ENCODE measurements around the gene NOB1.

NOB1 gene

DNA sequence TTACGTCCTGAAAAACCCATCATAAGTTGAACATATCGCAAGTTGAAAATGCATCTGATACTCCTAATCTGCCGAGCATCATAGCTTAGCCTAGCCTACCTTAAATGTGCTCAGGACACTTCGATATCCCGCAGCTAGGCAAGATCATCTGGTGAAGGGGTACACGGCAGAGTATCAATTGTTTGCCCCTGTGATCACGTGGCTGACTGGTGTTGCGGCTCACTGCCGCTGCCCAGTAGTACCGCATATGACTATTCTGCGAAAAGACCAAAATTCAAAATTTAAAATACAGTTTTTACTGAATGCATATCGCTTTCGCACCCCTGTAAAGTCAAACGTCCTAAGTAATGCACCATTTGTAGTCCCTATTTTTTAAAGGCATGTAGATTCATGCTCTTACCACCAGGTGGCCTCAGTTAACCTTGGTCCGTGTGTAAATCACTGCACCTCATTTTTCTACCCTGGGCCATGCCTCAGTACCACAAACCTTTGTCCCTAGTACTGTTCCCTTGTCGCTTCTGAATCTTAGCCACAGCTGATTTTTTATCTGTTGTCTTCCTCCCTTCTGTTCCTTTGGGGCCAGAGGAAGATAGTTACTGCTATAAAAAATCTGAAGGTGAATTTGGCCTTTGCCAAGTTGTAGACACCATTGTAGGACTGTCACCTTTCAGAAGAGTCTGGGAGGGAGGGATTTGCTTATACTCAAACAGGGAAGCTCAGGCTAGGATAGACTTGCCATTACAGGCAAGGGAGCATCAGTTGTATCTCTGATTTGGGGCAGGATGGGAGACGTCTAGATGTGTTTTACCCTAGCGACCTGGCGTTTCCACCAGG lies 41.8 kb upstream of the NOB1 start:
- TF ChIP-seq TAF1 (IDR thresholded peaks at IDR 0.05; ENCODE audit: borderline replicate concordance, insufficient read depth, low read length) (no peak), FOXP2 (optimal IDR thresholded peaks at IDR 0.05; ENCODE audit: borderline replicate concordance, extremely low read depth, extremely low read length, insufficient read depth) (no peak), POLR2AphosphoS5 (IDR thresholded peaks at IDR 0.05; ENCODE audit: low read depth, low read length) (no peak), SIN3A (IDR thresholded peaks at IDR 0.05; ENCODE audit: borderline replicate concordance, insufficient read depth, low read length) (no peak)
- TF ChIP-seq, protein P1, sequence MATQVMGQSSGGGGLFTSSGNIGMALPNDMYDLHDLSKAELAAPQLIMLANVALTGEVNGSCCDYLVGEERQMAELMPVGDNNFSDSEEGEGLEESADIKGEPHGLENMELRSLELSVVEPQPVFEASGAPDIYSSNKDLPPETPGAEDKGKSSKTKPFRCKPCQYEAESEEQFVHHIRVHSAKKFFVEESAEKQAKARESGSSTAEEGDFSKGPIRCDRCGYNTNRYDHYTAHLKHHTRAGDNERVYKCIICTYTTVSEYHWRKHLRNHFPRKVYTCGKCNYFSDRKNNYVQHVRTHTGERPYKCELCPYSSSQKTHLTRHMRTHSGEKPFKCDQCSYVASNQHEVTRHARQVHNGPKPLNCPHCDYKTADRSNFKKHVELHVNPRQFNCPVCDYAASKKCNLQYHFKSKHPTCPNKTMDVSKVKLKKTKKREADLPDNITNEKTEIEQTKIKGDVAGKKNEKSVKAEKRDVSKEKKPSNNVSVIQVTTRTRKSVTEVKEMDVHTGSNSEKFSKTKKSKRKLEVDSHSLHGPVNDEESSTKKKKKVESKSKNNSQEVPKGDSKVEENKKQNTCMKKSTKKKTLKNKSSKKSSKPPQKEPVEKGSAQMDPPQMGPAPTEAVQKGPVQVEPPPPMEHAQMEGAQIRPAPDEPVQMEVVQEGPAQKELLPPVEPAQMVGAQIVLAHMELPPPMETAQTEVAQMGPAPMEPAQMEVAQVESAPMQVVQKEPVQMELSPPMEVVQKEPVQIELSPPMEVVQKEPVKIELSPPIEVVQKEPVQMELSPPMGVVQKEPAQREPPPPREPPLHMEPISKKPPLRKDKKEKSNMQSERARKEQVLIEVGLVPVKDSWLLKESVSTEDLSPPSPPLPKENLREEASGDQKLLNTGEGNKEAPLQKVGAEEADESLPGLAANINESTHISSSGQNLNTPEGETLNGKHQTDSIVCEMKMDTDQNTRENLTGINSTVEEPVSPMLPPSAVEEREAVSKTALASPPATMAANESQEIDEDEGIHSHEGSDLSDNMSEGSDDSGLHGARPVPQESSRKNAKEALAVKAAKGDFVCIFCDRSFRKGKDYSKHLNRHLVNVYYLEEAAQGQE (IDR thresholded peaks at IDR 0.05; ENCODE audit: insufficient read depth in 1 of 2, low read depth in 2 of 2, low read length in 2 of 2), result no peak

DNA sequence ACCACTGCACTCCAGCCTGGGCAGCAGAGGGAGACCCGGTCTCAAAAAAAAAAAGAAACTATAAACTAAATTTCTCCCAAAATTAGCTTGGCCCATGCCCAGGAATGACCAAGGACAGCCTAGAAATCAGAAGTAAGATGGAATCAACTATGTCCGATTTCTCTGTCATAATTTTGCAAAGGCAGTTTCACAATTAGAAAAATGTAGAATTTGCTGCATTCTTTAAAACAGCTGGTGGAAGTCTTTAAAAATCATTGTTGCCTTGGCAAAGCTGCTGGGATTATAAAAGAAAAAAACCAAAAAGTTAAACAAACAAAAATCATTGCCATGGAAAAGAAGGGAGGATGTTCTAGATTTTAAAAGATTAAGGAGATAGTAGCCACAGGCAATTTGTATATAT lies 39.8 kb upstream of the NOB1 start:
- no peak for TF ChIP-seq POLR2AphosphoS5 (IDR thresholded peaks at IDR 0.05; ENCODE audit: low read depth, low read length)
- no peak for TF ChIP-seq SIN3A (IDR thresholded peaks at IDR 0.05; ENCODE audit: borderline replicate concordance, insufficient read depth, low read length)

DNA sequence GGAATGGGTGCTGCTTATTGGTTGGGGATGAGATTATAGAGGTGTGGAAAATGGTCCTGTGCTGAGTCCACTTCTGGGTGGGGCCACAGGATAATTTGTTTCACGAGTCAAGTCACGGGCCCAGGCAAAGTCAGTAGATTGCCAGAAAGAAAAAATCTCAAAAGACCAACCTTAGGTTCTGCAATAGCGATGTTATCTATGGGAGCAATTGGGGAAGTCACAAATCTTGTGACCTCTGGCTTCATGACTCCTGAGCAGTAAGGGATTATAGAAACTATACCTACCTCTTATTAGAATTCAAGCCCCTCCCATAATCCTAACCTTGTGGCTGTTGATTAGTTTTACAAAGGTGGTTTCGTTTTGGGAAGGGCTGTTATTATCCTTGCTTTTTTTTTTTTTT lies 38.8 kb upstream of the NOB1 start:
- no peak for TF ChIP-seq FOXP2 (optimal IDR thresholded peaks at IDR 0.05; ENCODE audit: borderline replicate concordance, extremely low read depth, extremely low read length, insufficient read depth)

DNA sequence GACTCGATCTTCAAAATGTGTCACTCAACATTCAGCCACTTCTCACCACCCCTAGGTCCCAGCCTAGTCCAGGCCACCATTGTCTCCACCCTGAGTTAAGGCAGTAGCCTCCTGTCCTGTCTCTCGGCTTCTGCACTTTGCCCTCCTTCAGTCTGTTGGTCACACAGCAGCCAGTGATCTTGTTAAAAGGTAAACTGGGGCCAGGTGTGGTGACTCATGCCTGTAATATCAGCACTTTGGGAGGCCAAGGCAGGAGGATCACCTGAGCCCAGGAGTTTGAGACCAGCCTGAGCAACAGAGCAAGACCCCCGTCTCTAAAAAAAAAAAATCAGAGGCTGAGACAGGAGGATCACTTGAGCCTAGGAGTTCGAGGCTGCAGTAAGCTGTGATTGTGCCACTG lies 33.2 kb upstream of the NOB1 start:
- TF ChIP-seq FOXP2 (optimal IDR thresholded peaks at IDR 0.05; ENCODE audit: borderline replicate concordance, extremely low read depth, extremely low read length, insufficient read depth) (no peak), POLR2AphosphoS5 (IDR thresholded peaks at IDR 0.05; ENCODE audit: low read depth, low read length) (no peak), TAF1 (IDR thresholded peaks at IDR 0.05; ENCODE audit: borderline replicate concordance, insufficient read depth, low read length) (no peak), SIN3A (IDR thresholded peaks at IDR 0.05; ENCODE audit: borderline replicate concordance, insufficient read depth, low read length) (no peak)
- TF ChIP-seq, protein P1 (IDR thresholded peaks at IDR 0.05; ENCODE audit: insufficient read depth in 1 of 2, low read depth in 2 of 2, low read length in 2 of 2), result no peak

DNA sequence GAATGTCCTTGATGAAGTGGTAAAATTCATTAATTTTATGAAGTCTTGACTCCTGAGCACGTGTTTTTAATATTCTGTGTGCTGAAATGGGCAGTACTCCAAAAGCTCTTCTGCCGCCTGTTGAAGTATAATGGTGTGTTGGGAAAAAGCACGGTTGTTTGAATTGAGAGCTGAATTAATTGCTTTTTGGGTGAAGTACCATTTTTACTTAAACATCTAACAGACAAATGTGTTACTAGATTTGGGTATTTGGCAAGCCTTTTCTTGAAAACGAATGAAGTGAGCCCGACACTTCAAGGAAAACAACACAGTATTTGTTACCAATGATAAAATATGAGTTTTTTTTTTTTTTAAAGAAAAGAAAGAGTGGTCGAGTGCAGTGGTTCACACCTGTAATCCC lies 29.9 kb upstream of the NOB1 start:
- TF ChIP-seq SIN3A (IDR thresholded peaks at IDR 0.05; ENCODE audit: borderline replicate concordance, insufficient read depth, low read length), result no peak
- no peak for TF ChIP-seq FOXP2 (optimal IDR thresholded peaks at IDR 0.05; ENCODE audit: borderline replicate concordance, extremely low read depth, extremely low read length, insufficient read depth)
- TF ChIP-seq, protein P1 (IDR thresholded peaks at IDR 0.05; ENCODE audit: insufficient read depth in 1 of 2, low read depth in 2 of 2, low read length in 2 of 2), result no peak
- TF ChIP-seq POLR2AphosphoS5 (IDR thresholded peaks at IDR 0.05; ENCODE audit: low read depth, low read length), result no peak
- TF ChIP-seq TAF1 (IDR thresholded peaks at IDR 0.05; ENCODE audit: borderline replicate concordance, insufficient read depth, low read length), result no peak

DNA sequence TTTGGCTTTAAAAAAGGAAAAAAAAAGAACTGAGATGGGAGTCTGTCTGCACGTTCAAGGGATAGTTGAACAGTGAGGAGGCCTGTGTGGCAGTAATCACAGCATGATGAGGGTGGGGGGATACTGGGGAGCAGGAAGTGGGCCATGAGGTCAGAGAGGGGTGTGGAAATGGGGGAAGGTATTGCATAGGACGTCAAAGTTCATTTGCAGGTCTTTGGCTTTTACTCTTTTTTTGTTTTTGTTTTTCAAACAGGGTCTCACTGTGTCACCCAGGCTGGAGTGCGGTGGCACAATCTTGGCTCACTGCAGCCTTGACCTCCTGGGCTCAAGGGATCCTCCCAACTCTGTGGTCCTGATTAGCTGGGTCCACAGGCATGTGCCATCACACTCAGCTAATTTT lies 26.4 kb upstream of the NOB1 start:
- TF ChIP-seq SIN3A (IDR thresholded peaks at IDR 0.05; ENCODE audit: borderline replicate concordance, insufficient read depth, low read length), result no peak
- no peak for TF ChIP-seq TAF1 (IDR thresholded peaks at IDR 0.05; ENCODE audit: borderline replicate concordance, insufficient read depth, low read length)
- TF ChIP-seq, protein P1 (IDR thresholded peaks at IDR 0.05; ENCODE audit: insufficient read depth in 1 of 2, low read depth in 2 of 2, low read length in 2 of 2), result no peak
- TF ChIP-seq FOXP2 (optimal IDR thresholded peaks at IDR 0.05; ENCODE audit: borderline replicate concordance, extremely low read depth, extremely low read length, insufficient read depth), result no peak
- TF ChIP-seq POLR2AphosphoS5 (IDR thresholded peaks at IDR 0.05; ENCODE audit: low read depth, low read length), result no peak
